HepG2 (cell line): ENCODE measurements around the gene ARMC5. TPM values are rescaled to one million over a fixed set of nuclear protein-coding genes. Genes with fewer than 3 reads are reported as not detected.

Experiments used
- CEBPB ChIP-seq: IDR thresholded peaks from 2 replicates; pipeline ENCODE4 v1.6.1; 2011; ENCODE audit warnings: low read depth, low read length, improper control_type of control experiment, borderline replicate concordance
- DPF2 ChIP-seq: sonication (generic); formaldehyde crosslinking; IDR thresholded peaks from 2 replicates; pipeline ENCODE4 v1.4.0; 2020; ENCODE audit warnings: mild to moderate bottlenecking, low read depth, missing genetic modification reagents, borderline replicate concordance
- GATA4 ChIP-seq: sonication (generic); IDR thresholded peaks from 2 replicates; pipeline ENCODE4 v1.6.1; 2016; ENCODE audit warnings: antibody characterized with exemption, low read depth, borderline replicate concordance
- KLF12 ChIP-seq: sonication (generic); formaldehyde crosslinking; IDR thresholded peaks from 2 replicates; pipeline ENCODE4 v1.4.0; 2020; ENCODE audit warnings: missing genetic modification reagents, borderline replicate concordance
- NCOR1 ChIP-seq: fragments of 200-600 bp; sonication (generic); IDR thresholded peaks from 2 replicates; pipeline ENCODE4 v1.7.0; 2017; ENCODE audit warnings: antibody characterized with exemption, low read length, borderline replicate concordance
- PLRG1 ChIP-seq: fragments of 450-650 bp; conservative IDR thresholded peaks from 2 replicates; pipeline ENCODE4 v1.6.1; 2016
- RFXAP ChIP-seq: sonication (generic); formaldehyde crosslinking; IDR thresholded peaks from 2 replicates; pipeline ENCODE4 v1.4.0; 2020; ENCODE audit warnings: missing genetic modification reagents, borderline replicate concordance
- SAFB2 ChIP-seq: sonication (generic); formaldehyde crosslinking; IDR thresholded peaks from 2 replicates; pipeline ENCODE4 v1.5.1; 2020; ENCODE audit warnings: missing genetic modification reagents, low read depth, mild to moderate bottlenecking, borderline replicate concordance
- SIX1 ChIP-seq: sonication (generic); formaldehyde crosslinking; IDR thresholded peaks from 2 replicates; pipeline ENCODE4 v1.4.0; 2020; ENCODE audit warnings: missing genetic modification reagents, borderline replicate concordance
- SNAPC2 ChIP-seq: sonication (generic); formaldehyde crosslinking; IDR thresholded peaks from 2 replicates; pipeline ENCODE4 v1.8.1; 2022; ENCODE audit warnings: mild to moderate bottlenecking, missing genetic modification reagents
- SP1 ChIP-seq, 2 experiments: fragments of 450-650 bp in 1 of 2; sonication (generic) in 1 of 2; formaldehyde crosslinking in 1 of 2; IDR thresholded peaks; 2 replicates each; pipeline versions ENCODE4 v1.4.0 to v1.6.1; 2016 to 2020; ENCODE audit warnings: missing genetic modification reagents in 1 of 2
- TBP ChIP-seq: sonication (generic); formaldehyde crosslinking; IDR thresholded peaks from 2 replicates; pipeline ENCODE4 v1.5.0; 2020; ENCODE audit warnings: missing genetic modification reagents
- ZNF224 ChIP-seq: sonication (generic); formaldehyde crosslinking; IDR thresholded peaks from 2 replicates; pipeline ENCODE4 v1.5.0; 2020; ENCODE audit warnings: mild to moderate bottlenecking, missing genetic modification reagents
- ZNF264 ChIP-seq: sonication (generic); formaldehyde crosslinking; IDR thresholded peaks from 2 replicates; pipeline ENCODE4 v1.4.0; 2020; ENCODE audit warnings: missing genetic modification reagents
- ZNF3 ChIP-seq: IDR thresholded peaks from 2 replicates; pipeline ENCODE4 v1.7.0; 2017; ENCODE audit warnings: inconsistent platforms
- ZNF737 ChIP-seq: sonication (generic); formaldehyde crosslinking; IDR thresholded peaks from 2 replicates; pipeline ENCODE4 v1.5.0; 2020; ENCODE audit warnings: missing genetic modification reagents, mild to moderate bottlenecking, borderline replicate concordance
- ZZZ3 ChIP-seq: sonication (generic); formaldehyde crosslinking; IDR thresholded peaks from 2 replicates; pipeline ENCODE4 v1.4.0; 2020; ENCODE audit warnings: missing genetic modification reagents, mild to moderate bottlenecking, borderline replicate concordance
- polyA plus RNA-seq, 8 experiments: library from polyadenylated mRNA; depleted of rRNA in 3 of 8; stranded (reverse) in 7 of 8; unstranded in 1 of 8; fragments of >200 nt; fragmentation: Illumina TruSeq in 4 of 8; extraction: Trizol in 4 of 8; gene quantifications; 2 replicates each; pipeline versions ENCODE4 v1.2.1 to v1.2.3, GENCODE V29; 2011 to 2016; ENCODE audit warnings: low read depth in 4 of 8, missing spikeins in 1 of 8, mixed read lengths in 1 of 8; ENCODE audit not compliant: insufficient read depth in 1 of 8
- total RNA-seq, 5 experiments: library from RNA; depleted of rRNA; stranded (reverse); fragments of >200 nt; fragmentation: Illumina TruSeq; extraction: Trizol; gene quantifications; 2 replicates each; pipeline ENCODE4 v1.2.3, GENCODE V29; 2016; ENCODE audit warnings: low read depth in 1 of 5
- TF ChIP-seq, protein P1 (sequence below): sonication (generic); formaldehyde crosslinking; IDR thresholded peaks from 2 replicates; pipeline ENCODE4 v1.5.0; 2020; ENCODE audit warnings: mild to moderate bottlenecking, missing genetic modification reagents
- TF ChIP-seq, protein P2 (sequence below): sonication (generic); formaldehyde crosslinking; IDR thresholded peaks from 2 replicates; pipeline ENCODE4 v1.8.0; 2022; ENCODE audit warnings: mild to moderate bottlenecking, missing genetic modification reagents, borderline replicate concordance
- TF ChIP-seq, protein P3 (sequence below): sonication (generic); formaldehyde crosslinking; IDR thresholded peaks from 2 replicates; pipeline ENCODE4 v1.4.0; 2020; ENCODE audit warnings: missing genetic modification reagents, borderline replicate concordance

ARMC5 gene
- total and polyA plus RNA-seq, 2 of the 13 experiments (the other 11 are each of a cell fraction or from before 2014, with no cell fraction given), result 10.8 to 22.3 TPM

DNA sequence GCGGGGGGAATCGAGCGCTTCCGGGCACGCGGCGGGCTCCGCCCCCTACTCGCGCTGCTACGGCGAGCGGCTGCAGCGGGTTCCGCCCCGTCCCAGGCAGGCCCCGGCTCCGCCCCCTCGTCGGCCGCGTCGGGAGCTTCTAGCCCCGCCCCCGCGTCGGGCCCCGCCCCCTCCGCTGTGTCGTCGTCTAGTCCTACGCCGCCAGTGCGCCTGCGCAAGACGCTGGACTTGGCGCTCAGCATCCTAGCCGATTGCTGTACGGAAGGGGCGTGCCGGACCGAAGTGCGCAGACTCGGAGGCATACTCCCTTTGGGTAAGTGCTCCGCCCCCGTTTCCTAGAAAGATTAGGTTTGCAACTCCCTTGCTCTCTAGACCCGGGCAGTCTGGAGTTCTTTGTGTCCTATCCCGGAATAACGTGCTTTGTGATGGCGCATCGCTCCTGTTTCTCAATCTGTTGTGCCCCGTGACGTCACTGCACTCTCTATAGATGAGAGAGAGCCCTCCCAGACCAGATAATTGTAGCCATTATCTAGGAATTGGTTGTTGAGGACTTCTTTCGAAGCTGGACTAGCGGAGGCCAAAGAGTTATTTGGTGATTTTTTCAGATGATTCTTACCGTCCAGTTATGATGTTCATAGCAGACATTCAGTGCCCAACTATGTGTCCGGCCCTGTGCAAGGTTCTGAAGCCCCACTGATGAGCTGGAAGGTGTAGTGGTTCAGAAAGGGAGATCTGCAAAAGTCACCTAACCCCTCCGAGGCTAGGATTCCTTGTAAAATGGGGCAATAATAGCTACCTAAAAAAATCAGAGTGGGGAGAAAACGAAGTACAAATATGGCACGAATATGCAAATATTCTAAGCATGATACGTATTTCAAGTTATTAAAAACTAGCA, 633 bp downstream of the ARMC5 start (continued):
- TF ChIP-seq, protein P1, sequence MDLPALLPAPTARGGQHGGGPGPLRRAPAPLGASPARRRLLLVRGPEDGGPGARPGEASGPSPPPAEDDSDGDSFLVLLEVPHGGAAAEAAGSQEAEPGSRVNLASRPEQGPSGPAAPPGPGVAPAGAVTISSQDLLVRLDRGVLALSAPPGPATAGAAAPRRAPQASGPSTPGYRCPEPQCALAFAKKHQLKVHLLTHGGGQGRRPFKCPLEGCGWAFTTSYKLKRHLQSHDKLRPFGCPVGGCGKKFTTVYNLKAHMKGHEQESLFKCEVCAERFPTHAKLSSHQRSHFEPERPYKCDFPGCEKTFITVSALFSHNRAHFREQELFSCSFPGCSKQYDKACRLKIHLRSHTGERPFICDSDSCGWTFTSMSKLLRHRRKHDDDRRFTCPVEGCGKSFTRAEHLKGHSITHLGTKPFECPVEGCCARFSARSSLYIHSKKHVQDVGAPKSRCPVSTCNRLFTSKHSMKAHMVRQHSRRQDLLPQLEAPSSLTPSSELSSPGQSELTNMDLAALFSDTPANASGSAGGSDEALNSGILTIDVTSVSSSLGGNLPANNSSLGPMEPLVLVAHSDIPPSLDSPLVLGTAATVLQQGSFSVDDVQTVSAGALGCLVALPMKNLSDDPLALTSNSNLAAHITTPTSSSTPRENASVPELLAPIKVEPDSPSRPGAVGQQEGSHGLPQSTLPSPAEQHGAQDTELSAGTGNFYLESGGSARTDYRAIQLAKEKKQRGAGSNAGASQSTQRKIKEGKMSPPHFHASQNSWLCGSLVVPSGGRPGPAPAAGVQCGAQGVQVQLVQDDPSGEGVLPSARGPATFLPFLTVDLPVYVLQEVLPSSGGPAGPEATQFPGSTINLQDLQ (CRISPR knock-in tag), result no peak
- peak; percentile 64; the same call in 1 of the 2 replicates for TF ChIP-seq RFXAP
- peak; percentile 2 for TF ChIP-seq SAFB2 (CRISPR knock-in tag)
- TF ChIP-seq ZNF224 (CRISPR knock-in tag), result no peak
- TF ChIP-seq SNAPC2, result 0 out of 2 replicates have a peak, but pooled peaks have one; percentile 54
- no peak for TF ChIP-seq SIX1
- TF ChIP-seq ZNF264 (CRISPR knock-in tag), result 0 out of 2 replicates have a peak, but pooled peaks have one; percentile 16
- no peak for TF ChIP-seq ZNF737 (CRISPR knock-in tag)
- TF ChIP-seq CEBPB, result peak; percentile 21; the same call in 1 of the 2 replicates
- TF ChIP-seq NCOR1, result peak; percentile 79; the same call in 1 of the 2 replicates
- TF ChIP-seq KLF12 (CRISPR knock-in tag), result 0 out of 2 replicates have a peak, but pooled peaks have one; percentile 8
- TF ChIP-seq, protein P2, sequence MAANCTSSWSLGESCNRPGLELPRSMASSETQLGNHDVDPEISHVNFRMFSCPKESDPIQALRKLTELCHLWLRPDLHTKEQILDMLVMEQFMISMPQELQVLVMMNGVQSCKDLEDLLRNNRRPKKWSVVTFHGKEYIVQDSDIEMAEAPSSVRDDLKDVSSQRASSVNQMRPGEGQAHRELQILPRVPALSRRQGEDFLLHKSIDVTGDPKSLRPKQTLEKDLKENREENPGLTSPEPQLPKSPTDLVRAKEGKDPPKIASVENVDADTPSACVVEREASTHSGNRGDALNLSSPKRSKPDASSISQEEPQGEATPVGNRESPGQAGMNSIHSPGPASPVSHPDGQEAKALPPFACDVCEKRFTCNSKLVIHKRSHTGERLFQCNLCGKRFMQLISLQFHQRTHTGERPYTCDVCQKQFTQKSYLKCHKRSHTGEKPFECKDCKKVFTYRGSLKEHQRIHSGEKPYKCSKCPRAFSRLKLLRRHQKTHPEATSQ (CRISPR knock-in tag), result no peak
- TF ChIP-seq SP1 (IDR thresholded peaks at IDR 0.05), result peak; percentile 60; the same call in 1 of the 2 replicates
- TF ChIP-seq SP1 (CRISPR knock-in tag; IDR thresholded peaks at IDR 0.05), result peak; percentile 80
- TF ChIP-seq GATA4, result 0 out of 2 replicates have a peak, but pooled peaks have one; percentile 8
- TF ChIP-seq, protein P3, sequence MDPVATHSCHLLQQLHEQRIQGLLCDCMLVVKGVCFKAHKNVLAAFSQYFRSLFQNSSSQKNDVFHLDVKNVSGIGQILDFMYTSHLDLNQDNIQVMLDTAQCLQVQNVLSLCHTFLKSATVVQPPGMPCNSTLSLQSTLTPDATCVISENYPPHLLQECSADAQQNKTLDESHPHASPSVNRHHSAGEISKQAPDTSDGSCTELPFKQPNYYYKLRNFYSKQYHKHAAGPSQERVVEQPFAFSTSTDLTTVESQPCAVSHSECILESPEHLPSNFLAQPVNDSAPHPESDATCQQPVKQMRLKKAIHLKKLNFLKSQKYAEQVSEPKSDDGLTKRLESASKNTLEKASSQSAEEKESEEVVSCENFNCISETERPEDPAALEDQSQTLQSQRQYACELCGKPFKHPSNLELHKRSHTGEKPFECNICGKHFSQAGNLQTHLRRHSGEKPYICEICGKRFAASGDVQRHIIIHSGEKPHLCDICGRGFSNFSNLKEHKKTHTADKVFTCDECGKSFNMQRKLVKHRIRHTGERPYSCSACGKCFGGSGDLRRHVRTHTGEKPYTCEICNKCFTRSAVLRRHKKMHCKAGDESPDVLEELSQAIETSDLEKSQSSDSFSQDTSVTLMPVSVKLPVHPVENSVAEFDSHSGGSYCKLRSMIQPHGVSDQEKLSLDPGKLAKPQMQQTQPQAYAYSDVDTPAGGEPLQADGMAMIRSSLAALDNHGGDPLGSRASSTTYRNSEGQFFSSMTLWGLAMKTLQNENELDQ, result no peak
- 0 out of 2 replicates have a peak, but pooled peaks have one; percentile 53 for TF ChIP-seq TBP (CRISPR knock-in tag)
- TF ChIP-seq PLRG1, result no peak
- no peak; the same call in 1 of the 2 replicates for TF ChIP-seq ZNF3 (CRISPR knock-in tag)
- 0 out of 2 replicates have a peak, but pooled peaks have one; percentile 15 for TF ChIP-seq ZZZ3 (CRISPR knock-in tag)
- TF ChIP-seq DPF2 (CRISPR knock-in tag), result no peak
